ENCODE data around the gene BCL10. TPM values are rescaled to one million over a fixed set of nuclear protein-coding genes. Genes with fewer than 3 reads are reported as not detected.
A peak's percentile ranks its signal among the peaks of the same experiment; 100 is the strongest.

BCL10 gene
- total RNA-seq, 1 experiment from 2014 or later: 6.7 TPM

DNA sequence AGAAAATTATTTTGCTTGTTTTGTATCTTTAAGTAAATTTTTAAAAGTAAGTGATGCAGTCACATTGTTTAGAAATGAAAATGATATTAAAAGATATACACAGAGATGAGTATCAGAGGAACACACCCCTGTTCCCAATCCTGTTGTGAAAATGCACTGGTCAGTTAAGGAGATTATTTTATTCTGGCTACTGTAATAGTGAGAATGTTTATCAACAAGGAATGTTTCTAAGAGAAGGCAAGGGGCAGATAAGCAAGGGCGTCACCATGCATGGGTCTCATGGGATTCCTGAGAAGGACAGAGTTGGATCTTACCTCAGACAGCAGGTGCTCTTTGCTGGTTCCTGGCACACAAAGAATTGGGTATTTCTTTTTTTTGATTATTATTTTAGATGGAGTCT is 38.8 kb downstream of the BCL10 start:
- no peak for DNase-seq (ENCODE audit: low spot score)
- in situ Hi-C loops (cut with HindIII; ENCODE audit: low sequenced_read_pairs): no loop called here

DNA sequence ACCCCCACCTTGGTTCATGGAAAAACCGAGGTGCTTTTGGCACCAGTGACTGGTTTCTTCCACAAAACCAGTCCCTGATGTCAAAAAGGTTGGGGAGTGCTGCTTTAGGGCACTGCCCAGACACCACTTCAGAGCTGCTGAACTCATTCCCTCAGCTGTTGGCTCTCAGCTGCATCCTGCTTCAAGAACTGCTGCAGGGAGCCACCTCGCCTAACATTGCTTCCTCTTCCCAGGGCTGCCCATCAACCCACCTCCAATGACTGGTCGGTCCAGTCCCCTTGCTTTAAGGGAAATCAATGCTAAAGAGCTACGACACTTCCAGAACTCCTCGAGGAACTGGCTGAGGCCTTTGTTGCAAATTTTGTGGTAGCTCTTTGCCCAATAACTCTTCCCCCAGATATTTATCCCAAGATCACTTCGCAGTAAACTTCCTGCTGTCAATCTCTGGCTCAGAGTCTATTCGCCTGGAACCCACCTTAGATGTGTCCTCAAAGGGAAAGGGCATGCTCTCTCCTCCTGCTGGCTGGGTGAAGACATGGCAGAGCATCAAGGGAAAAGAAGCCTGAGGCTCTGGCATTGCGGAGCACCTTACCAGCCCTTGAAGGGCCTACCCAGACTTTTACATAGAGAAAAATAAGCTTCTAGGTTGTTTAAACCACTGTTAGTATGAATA is 46.0 kb downstream of the BCL10 start:
- DNase-seq (ENCODE audit: low spot score): peak; percentile 7

DNA sequence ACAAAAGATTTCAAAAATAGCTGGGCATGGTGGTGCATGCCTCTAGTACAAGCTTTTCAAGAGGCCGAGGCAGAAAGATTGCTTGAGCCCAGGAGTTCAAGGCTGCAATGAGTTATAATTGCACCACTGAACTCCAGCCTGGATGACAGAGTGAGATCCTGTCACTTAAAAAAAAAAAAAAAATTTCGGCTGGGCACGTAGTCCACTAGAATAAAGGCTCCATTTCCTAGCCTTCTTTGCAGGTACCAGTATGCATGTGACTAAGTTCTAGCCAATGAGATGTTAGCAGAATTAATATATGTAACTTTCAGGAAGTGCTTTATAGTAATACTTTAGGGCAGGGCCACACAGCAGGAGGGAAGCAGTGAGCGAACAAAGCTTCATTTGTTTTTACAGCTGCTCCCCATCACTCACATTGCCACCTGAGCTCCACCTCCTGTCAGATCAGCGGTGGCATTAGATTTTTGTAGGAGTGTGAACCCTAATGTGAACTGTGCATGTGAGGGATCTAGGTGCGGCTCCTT is 46.8 kb downstream of the BCL10 start:
- no peak for DNase-seq (ENCODE audit: low spot score)
- in situ Hi-C loops (cut with HindIII; ENCODE audit: low sequenced_read_pairs): no loop called here

More for the DNA sequence above, 46.0 kb downstream of the BCL10 start:
- in situ Hi-C loops (cut with HindIII; ENCODE audit: low sequenced_read_pairs): no loop called here

DNA sequence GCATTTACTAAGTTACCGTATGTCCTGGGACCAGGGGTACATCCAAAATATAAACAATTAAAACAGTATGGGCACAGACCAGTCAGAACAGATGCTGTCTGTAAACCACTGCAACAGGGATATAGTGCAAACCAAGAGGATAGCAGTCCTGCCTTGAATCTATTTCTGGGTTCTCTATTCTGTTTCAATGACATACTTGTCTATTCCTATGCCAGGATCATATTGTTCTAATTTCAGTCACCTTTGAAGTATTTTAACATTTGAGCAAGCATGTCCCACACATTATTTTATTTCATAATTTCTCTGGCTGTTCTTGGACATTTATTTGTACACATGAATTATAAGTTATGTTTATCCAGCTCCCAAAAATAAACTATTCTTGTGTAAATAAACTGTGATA is 47.5 kb downstream of the BCL10 start:
- in situ Hi-C loops (cut with HindIII; ENCODE audit: low sequenced_read_pairs): no loop called here
- no peak for DNase-seq (ENCODE audit: low spot score)

DNA sequence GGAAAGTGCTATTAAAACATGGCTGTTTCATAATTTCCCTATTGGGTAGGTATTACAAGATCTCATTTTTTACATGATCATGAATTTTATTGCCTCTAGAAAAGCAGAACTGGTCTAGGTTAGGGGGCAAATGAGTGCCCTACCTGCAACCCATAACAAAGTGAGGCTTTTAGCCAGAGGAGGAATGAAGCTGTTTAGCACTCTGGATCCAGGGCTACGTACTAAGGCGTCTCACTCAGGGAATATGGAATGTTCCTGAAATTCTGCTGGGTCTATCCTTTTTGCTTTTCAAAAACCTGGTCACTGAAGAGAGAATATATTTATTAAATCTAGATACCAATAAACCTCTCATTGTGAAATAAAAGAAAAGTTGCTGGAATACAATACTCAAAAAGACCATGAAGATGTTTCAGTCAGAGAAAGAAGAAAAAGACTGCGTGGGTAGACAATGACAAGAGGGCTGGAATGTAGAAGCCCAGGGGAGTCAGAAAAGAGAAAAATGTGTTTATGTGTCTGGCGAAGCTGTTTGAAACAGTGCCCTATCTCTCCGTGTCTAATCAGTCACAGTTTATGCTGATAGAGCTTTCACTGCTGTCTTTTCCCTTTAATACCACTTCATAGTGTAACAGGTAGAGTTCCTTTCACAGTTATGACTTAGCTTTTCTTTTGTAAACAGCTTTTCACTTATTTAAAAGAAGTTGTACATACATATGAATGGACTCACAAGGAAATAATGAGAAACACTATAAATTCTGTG is 50.6 kb downstream of the BCL10 start:
- in situ Hi-C loops (cut with HindIII; ENCODE audit: low sequenced_read_pairs): no loop called here
- no peak for DNase-seq (ENCODE audit: low spot score)

DNA sequence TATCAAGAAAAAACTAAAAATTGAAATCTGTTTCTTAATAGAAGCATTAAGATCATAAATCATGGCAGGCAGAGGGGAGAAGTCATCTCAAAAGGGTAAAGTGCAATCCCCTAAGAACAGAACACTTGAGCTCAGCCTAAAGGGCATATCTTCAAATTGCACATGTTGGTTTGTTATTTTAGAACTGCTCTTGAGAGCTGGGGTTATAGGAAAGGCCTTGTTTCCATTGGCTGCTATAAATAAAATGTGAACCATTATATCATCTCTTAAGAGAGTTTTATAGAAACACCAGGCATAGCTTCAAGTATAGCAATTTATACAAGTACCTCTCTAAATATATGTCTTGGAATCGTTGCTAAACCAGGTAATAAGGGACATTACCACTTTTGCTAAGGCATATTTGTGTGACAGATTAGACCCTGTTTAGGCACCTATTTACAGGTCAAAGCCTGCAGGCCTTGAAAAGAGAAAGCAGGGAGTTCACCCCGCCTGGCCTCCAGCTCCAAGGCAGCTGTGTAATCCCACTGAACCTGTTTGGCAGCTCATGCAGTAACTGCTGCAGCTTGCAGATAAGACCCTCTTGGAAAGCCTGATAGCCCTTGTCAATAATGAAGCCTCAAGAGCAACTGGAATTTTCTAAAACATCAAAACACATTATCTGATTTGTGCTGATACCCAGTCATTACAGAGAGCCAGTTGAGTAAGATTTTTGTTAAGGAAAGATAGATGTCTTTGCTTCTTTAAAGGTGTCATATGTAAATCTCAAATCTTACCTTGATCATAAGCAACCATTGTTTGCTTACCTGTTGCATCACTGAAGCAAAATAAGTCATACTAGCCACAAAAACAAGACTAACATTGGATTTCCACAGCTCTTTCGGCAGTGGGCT is 51.5 kb downstream of the BCL10 start:
- DNase-seq (ENCODE audit: low spot score): no peak
- in situ Hi-C loops (cut with HindIII; ENCODE audit: low sequenced_read_pairs): no loop called here

DNA sequence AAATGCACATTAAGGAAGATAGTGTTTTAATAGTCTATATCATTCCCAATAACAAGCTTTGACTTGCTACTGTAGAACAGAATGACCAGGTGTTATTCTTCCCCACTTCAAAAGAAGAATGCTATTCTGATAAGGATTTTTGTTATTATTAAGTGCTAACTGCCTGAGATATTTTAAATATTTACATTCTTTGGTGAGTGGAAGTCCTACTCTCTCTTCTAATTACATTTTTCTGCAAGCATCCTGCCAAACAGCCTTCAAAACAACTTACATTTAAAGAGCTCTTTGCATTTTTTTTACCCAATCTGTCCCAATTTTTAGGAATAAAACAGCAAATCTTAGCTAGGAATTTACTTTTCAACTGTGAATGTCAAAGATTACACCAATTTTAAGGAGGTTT is 52.1 kb downstream of the BCL10 start:
- in situ Hi-C loops (cut with HindIII; ENCODE audit: low sequenced_read_pairs): no loop called here
- DNase-seq (ENCODE audit: low spot score): no peak

DNA sequence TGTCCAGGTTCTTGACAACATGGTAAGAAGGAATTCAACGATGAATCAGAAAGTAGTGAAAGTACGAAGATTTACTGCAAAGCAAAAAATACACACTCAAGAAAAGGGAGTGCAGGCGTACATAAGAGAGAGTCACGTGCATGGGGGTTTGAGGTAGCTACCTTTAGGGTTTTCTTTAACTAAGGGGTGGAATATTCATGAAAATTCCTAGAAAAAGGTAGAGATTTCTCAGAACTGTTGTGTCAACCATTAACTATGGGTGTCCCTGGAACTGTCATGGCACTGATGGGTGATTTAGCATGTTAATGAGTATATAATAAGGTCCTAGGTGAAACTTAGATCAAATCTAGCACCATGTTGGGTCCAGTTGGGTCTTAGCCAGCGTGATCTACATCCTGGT is 53.1 kb downstream of the BCL10 start:
- in situ Hi-C loops (cut with HindIII; ENCODE audit: low sequenced_read_pairs): no loop called here
- no peak for DNase-seq (ENCODE audit: low spot score)

DNA sequence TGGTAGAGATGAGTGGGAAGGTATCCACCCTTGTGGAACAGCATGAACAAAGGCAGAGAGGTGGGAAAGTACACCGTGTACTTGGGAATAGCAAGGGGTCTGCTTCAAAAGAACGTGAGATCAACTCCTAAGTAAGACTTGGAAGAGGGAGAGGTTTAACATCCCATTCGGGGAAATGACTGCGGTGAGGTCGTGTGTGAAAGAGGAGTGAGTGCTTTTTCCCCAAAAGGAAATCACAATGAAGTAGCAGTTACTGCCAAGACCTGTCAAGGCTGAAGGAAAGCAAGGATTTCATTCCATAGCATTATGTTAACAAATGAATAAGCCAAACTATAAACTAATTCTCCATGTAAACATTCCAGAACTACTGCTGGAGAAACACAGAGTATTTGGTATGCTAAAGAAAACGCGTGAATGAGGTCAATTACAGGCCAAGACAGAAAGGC is 55.7 kb downstream of the BCL10 start:
- DNase-seq (ENCODE audit: low spot score): no peak
- in situ Hi-C loops (cut with HindIII; ENCODE audit: low sequenced_read_pairs): no loop called here

DNA sequence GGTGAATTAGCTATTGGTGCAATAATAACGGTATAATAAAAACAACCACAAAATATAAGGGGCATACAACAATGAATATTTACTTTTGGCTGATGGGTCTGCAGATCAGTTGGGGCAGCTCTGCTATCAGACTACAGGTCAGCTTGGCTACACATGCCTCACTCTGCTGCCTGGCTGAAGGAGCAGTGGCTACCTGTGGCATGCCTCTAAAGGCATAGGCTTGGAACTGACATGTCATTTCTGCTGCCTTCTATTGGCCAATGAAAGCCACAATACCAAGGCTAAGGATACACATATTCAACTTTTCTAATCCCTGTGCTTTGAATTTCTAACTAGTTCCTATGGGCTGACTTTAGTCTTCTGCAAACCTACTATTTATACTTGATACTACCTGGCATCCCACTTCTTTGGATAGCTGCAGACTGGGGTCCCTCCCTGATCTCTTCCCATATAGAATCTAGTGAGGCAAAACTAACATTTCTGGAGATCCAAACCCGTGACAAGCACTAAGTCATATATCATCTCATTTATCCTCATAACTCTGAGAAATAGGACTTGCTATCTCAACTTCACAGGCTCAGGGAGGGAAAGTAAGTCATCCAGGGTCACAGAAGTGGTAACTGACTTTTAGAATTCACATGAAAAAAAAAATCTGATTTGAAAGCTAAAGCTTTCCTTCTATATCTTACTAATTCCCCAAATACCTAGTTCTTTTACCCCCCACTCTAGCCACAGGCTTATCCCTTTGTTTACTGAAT is 56.4 kb downstream of the BCL10 start:
- in situ Hi-C loops (cut with HindIII; ENCODE audit: low sequenced_read_pairs): no loop called here
- no peak for DNase-seq (ENCODE audit: low spot score)

DNA sequence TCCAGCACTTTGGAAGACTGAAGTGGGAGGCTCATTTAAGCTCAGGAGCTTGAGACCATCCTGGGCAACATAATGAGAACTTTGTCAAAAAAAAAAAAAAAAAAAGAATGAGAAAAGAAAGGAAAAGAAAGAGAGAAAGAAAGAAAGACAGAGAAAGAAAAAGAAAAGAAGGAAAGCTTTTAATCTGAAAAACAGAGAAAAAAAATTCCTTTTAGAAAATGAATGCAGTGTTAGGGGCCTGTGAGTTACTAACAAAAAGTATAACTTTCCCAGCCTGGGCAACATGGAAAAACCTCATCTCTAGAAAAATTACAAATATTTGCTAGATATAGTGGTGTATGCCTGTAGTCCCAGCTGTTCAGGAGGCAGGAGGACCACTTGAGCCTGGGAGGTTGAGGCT is 59.7 kb downstream of the BCL10 start:
- DNase-seq (ENCODE audit: low spot score): no peak
- in situ Hi-C loops (cut with HindIII; ENCODE audit: low sequenced_read_pairs): no loop called here

Other genes with a start within 250 kb of the BCL10 start
- gene MCOLN3, start 228.1 kb downstream of the BCL10 start, total RNA-seq (2014; rRNA removed; shearing (Covaris generic)): not detected in 2 replicates
- gene SYDE2, start 75.6 kb downstream of the BCL10 start, total RNA-seq (2014; rRNA removed; shearing (Covaris generic)): 9.2 and 12.0 TPM in 2 replicates
- 23.2 and 34.3 TPM in 2 replicates for gene C1orf52, start 17.0 kb downstream of the BCL10 start, total RNA-seq (2014; rRNA removed; shearing (Covaris generic))
- gene DDAH1, start 188.5 kb upstream of the BCL10 start, total RNA-seq (2014; rRNA removed; shearing (Covaris generic)): 38.1 and 47.8 TPM in 2 replicates